Heart left ventricle (tissue), 16 donors: ENCODE results near the gene TTC22. TPM values are rescaled to one million over a fixed set of nuclear protein-coding genes. Genes with fewer than 3 reads are reported as not detected.

ENCODE experiments used
- ATAC-seq, 4 donors: fragments of 200-7000 bp; cut with Tn5 transposase; one replicate each; pipeline ENCODE4 v1.9.1; 2020 to 2022; ENCODE audit warnings: moderate library complexity in 4 of 4, mild to moderate bottlenecking in 3 of 4, moderate number of reproducible peaks in 1 of 4
- DNase-seq, 5 donors: peaks; one replicate each; pipeline ENCODE4 v3.0.0-alpha.2; 2020
- H3K27ac ChIP-seq, 12 donors: fragments of 200-600 bp; sonication (generic) in 4 of 12; one replicate each; pipeline versions ENCODE4 v1.5.0 to v1.8.0; 2016 to 2022; ENCODE audit warnings: mild to moderate bottlenecking in 2 of 12
- H3K27me3 ChIP-seq, 9 donors: fragments of 200-600 bp; sonication (generic) in 2 of 9; one replicate each; pipeline versions ENCODE4 v1.5.1 to v1.8.0; 2016 to 2022; ENCODE audit warnings: mild to moderate bottlenecking in 3 of 9
- H3K36me3 ChIP-seq, 9 donors: fragments of 200-600 bp; sonication (generic) in 2 of 9; one replicate each; pipeline versions ENCODE4 v1.5.0 to v1.8.0; 2018 to 2022; ENCODE audit warnings: mild to moderate bottlenecking in 2 of 9
- H3K4me1 ChIP-seq, 12 donors: fragments of 200-600 bp; sonication (generic) in 4 of 12; one replicate each; pipeline versions ENCODE4 v1.5.0 to v1.8.0; 2016 to 2022; ENCODE audit warnings: mild to moderate bottlenecking in 3 of 12
- H3K4me3 ChIP-seq, 12 donors: fragments of 200-600 bp; sonication (generic) in 4 of 12; one replicate each; pipeline versions ENCODE4 v1.5.0 to v1.8.0; 2017 to 2022; ENCODE audit warnings: mild to moderate bottlenecking in 9 of 12, moderate library complexity in 4 of 12
- H3K9me3 ChIP-seq, 12 donors: fragments of 200-600 bp; sonication (generic) in 4 of 12; one replicate each; pipeline versions ENCODE4 v1.5.0 to v1.8.0; 2016 to 2022; ENCODE audit warnings: mild to moderate bottlenecking in 1 of 12
- POLR2A ChIP-seq, 2 donors: fragments of 450-650 bp; IDR thresholded peaks; one replicate each; pipeline ENCODE4 v1.6.1; 2017; ENCODE audit warnings: antibody characterized with exemption in 2 of 2, mild to moderate bottlenecking in 2 of 2, moderate library complexity in 2 of 2
- WGBS, 4 donors: extraction: QIAGEN DNeasy Blood & Tissue Kit in 2 of 4; methylation state at CpG; one replicate each; pipeline versions ENCODE4 v1.1.5 to v1.1.7; 2013 to 2018; 5-methylcytosine and 5-hydroxymethylcytosine counted together
- intact Hi-C, 10 donors: fragments of 100-400 bp; cut with DNase I; formaldehyde crosslinking; loops; one replicate each; pipeline versions ENCODE4 v1.11.1 to v1.14.2; 2022
- polyA plus RNA-seq, 2 donors: library from polyadenylated mRNA; stranded (reverse); fragments of 200-250 nt; gene quantifications; one replicate each; pipeline ENCODE4 v1.2.3, GENCODE V29; 2013
- total RNA-seq, 9 donors: library from RNA; depleted of rRNA in 2 of 9; stranded (reverse); fragments of >200 nt in 2 of 9; fragmentation: NEBNext Ultra II Directional in 3 of 9; extraction: Animal tissue kit (Norgen Biotek cat#: 25700) in 3 of 9; gene quantifications; one replicate each; pipeline versions ENCODE4 v1.1.0 to v1.2.4, GENCODE V29; 2016 to 2023
- TF ChIP-seq, protein P1 (sequence below), 12 donors: fragments of 200-600 bp; sonication (generic) in 4 of 12; IDR thresholded peaks; one replicate each; pipeline versions ENCODE4 v1.5.0 to v1.8.0; 2018 to 2022; ENCODE audit warnings: antibody characterized with exemption in 12 of 12, mild to moderate bottlenecking in 5 of 12
- donor health status: ischemic (EF 13 %, LVEDD 7.1; RV severe dilation, severe dysfunction).
- donor health status: healthy with polysubstance abuse.
- donor health status: DM: no; HTN: yes; CAD: no.
- donor health status: DM: no; HTN: no; CAD: no.
- donor health status: ischemic (EF 25% LVEDD 6.9; RV normal size, moderate dysfunction).
- donor health status: ischemic (EF 25% LVEDD 5.7; RV mildly dilated, moderate dysfunction).
- donor health status: healthy.
- donor health status: DM: yes; HTN: yes; CAD: no.
- donor health status: ischemic (EF 35%, LVEDD 5.7; RV mildly dilated, moderate dysfunction).
- donor health status: nonischemic (EF 11% LVEDD 7.7; RV severe dilation, severe dysfunction).
- donor health status: DM: yes; HTN: yes; CAD: no.
- donor health status: PGD.
- donor health status: ischemic (EF 29% LVEDD 5.4; RV normal size, mild dysfunction).
- donor health status: nonischemic (EF 23%, LVEDD 6.1; RV moderate dilation, normal function).

Gene TTC22
- total and polyA plus RNA-seq, 11 donors: 0.06 to 2.5 (median 0.25) TPM; not detected in 2

DNA sequence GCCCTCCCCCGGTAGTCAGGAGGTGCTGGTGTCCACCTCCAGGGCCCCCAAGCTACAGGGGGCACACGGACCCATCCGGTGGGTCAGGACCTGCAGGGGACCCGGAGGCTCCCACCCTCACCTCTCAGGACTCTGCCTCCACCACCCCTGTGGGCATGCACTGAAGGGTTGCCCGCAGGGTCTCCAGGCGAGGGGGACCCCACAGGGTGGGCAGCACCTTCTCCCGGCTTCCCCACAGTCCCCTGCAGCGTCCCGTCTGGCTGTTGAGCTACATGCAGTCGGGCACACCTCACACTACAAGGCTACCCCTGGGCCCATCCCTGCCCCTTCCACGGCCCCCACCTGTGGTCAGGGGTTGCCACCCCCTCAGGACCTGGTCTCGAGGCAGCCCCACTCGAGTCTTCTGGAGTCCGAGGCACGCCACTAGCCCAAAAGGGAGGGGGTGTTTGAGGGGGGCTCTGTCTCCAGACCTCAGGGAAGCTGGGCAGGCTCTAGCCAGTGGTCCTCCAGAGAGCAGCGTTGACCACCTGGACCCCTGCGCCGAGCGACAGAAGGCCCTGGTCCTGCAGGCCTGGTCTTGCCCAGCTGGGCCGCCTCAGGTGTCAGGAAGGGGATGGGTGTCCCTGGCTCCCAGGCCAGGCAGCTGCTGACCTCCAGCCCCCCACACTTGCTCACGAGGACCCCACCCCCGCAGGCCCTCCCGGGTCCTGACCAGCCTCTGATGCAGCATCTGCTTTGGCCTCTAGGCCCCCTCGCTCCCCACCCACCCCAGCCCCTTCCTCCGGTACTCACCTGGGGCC is 46.4 kb downstream of the TTC22 start:
- intact Hi-C loops: no loop called here

DNA sequence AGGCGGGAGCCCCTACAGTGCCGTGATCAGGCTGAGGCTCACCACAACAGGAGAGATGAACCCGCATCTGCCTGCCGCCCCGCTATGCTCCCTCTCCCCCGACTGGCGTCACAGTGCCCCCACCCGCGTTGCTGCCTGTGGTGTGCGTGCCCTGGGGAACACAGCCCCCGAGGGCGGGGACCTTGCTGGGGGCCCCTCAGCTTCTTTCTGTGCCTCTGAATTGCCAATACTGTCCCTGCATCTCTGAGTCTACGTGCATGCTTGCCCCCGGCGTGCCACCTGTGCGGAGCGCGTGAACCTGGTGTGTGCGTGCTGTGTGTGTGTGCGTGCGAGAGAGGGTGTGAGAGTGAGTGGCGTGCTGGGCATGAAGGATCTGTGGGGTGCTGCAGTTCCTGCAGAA is 47.1 kb downstream of the TTC22 start:
- Histone ChIP-seq H3K36me3 (peaks cover 0 to 30% (median 21%) of the 10 kb centered on the region in 9 donors), H3K27ac (no peak overlapping the region), H3K4me3 (no peak overlapping the region), H3K9me3 (no peaks in the 10 kb centered on the region), H3K27me3 (no peaks in the 10 kb centered on the region), H3K4me1 (no peaks in the 10 kb centered on the region)
- TF ChIP-seq POLR2A (IDR thresholded peaks at IDR 0.05): no peak
- TF ChIP-seq, protein P1, sequence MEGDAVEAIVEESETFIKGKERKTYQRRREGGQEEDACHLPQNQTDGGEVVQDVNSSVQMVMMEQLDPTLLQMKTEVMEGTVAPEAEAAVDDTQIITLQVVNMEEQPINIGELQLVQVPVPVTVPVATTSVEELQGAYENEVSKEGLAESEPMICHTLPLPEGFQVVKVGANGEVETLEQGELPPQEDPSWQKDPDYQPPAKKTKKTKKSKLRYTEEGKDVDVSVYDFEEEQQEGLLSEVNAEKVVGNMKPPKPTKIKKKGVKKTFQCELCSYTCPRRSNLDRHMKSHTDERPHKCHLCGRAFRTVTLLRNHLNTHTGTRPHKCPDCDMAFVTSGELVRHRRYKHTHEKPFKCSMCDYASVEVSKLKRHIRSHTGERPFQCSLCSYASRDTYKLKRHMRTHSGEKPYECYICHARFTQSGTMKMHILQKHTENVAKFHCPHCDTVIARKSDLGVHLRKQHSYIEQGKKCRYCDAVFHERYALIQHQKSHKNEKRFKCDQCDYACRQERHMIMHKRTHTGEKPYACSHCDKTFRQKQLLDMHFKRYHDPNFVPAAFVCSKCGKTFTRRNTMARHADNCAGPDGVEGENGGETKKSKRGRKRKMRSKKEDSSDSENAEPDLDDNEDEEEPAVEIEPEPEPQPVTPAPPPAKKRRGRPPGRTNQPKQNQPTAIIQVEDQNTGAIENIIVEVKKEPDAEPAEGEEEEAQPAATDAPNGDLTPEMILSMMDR (IDR thresholded peaks at IDR 0.05): no peak
- ATAC-seq: peak in 1 of 4 donors; percentile 9
- intact Hi-C loops: no loop called here
- no peak for DNase-seq
- 92 to 98% (median 94%) methylated on average over 14 to 22 of the region's 22 CpGs for WGBS, 4 donors

More for the DNA sequence above, 46.4 kb downstream of the TTC22 start:
- Histone ChIP-seq H3K4me1 (no peaks in the 10 kb centered on the region), H3K9me3 (no peaks in the 10 kb centered on the region), H3K27ac (no peak overlapping the region), H3K27me3 (no peaks in the 10 kb centered on the region), H3K36me3 (peaks cover 0 to 30% (median 21%) of the 10 kb centered on the region in 9 donors), H3K4me3 (no peak overlapping the region)
- 92 to 94% (median 94%) methylated on average over 13 to 25 of the region's 25 CpGs for whole genome bisulfite sequencing, 4 donors
- DNase-seq (no peak), ATAC-seq (peak in 1 of 4 donors; percentile 42)
- TF ChIP-seq, protein P1 (IDR thresholded peaks at IDR 0.05): no peak
- TF ChIP-seq POLR2A (IDR thresholded peaks at IDR 0.05): no peak

DNA sequence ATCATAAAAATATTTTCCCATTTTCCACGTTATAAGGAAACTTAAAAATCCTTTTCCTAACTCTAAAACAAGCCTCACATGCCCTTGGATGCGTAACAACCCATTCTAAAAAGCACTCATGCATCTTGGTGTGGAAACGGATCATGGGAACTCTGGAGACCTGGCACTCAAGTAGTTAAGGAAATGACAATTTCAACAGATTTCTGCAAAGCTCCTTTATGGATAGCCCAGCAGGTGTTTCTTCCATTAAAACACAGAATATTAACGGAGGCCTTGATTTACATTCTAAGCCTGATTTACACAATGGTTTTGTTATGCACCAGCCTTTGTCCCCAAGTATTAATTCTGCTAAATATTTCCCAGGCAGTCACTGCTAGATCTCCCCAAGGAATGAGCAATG is 49.7 kb downstream of the TTC22 start:
- intact Hi-C loops: no loop called here
- no peaks in the 10 kb centered on the region for H3K9me3 ChIP-seq
- no peaks in the 10 kb centered on the region for H3K27me3 ChIP-seq
- TF ChIP-seq POLR2A (IDR thresholded peaks at IDR 0.05): no peak
- TF ChIP-seq, protein P1 (IDR thresholded peaks at IDR 0.05): no peak
- H3K36me3 ChIP-seq: peaks cover 0 to 7% (median 2%) of the 10 kb centered on the region in 9 donors
- no peak for ATAC-seq
- DNase-seq: no peak
- WGBS, 4 donors: 65 to 71% (median 68%) methylated on average over 4 of the region's 4 CpGs
- H3K4me3 ChIP-seq: no peak overlapping the region
- no peak overlapping the region for H3K27ac ChIP-seq
- H3K4me1 ChIP-seq: no peaks in the 10 kb centered on the region

DNA sequence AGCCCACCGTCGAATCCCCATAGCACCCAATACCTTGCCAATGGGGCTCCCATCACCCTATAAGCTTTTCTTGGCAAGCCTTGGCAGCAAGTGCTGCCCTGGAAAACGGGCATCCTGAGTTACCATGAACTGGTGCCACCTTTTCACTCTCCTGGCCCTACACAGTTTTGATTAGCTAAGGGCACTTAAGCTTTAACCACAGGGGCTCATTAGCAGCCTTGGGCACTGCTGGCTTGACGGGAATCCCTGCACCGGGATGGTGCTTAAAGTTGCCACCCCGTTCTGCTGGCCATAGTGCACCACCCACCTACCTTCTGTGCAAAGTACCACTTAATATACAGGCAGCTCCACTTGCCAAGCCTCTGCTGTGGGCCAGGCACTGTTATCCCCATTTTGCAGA is 50.5 kb downstream of the TTC22 start:
- no peak overlapping the region for H3K27ac ChIP-seq
- no peaks in the 10 kb centered on the region for H3K9me3 ChIP-seq
- WGBS, 4 donors: 67 to 94% (median 82%) methylated on average over 3 to 6 of the region's 6 CpGs
- no peak for ATAC-seq
- intact Hi-C loops: no loop called here
- TF ChIP-seq POLR2A (IDR thresholded peaks at IDR 0.05): no peak
- TF ChIP-seq, protein P1 (IDR thresholded peaks at IDR 0.05): no peak
- H3K27me3 ChIP-seq: no peaks in the 10 kb centered on the region
- no peak for DNase-seq
- H3K4me3 ChIP-seq: no peak overlapping the region
- no peaks in the 10 kb centered on the region for H3K36me3 ChIP-seq
- no peaks in the 10 kb centered on the region for H3K4me1 ChIP-seq
